K562 (cell line): Measurements from ENCODE around the gene IQCK. TPM values are rescaled to one million over a fixed set of nuclear protein-coding genes. Genes with fewer than 3 reads are reported as not detected.

Source experiments
- ATAC-seq: fragments of 200-7000 bp; cut with Tn5 transposase; 3 replicates; pipeline ENCODE4 v1.9.1; 2020; ENCODE audit warnings: moderate library complexity
- BruUV-seq: library from RNA; stranded (reverse); fragments of 400-500 nt; replicated peaks from 2 replicates; lab custom pipeline; 2021; lab: Mats Ljungman, UMichigan
- CTCF ChIA-PET: fragments of 300-600 bp; formaldehyde crosslinking; extraction: SDS; loops from one replicate; lab custom pipeline; 2021; ENCODE audit warnings: low intra/inter-chr PET ratio; lab: Yijun Ruan, JAX
- POLR2A ChIA-PET: fragments of 300-600, 350-650 bp; sonication (Branson Sonifier 250); formaldehyde crosslinking; extraction: SDS; loops from one replicate; lab custom pipeline; 2021; ENCODE audit warnings: antibody characterized with exemption, inconsistent platforms; lab: Yijun Ruan, JAX
- DNase-seq, 4 experiments: peaks; one replicate each; pipeline versions ENCODE4 v3.0.0 to v3.0.0-alpha.2; 2011 to 2018; ENCODE audit warnings: low spot score in 3 of 4, mixed read lengths in 3 of 4; ENCODE audit errors: extremely low read depth in 1 of 4
- FAIRE-seq: peaks from 2 replicates; lab custom pipeline; 2011; peaks lifted over from hg19 to GRCh38; lab: Jason Lieb, UNC
- H2AFZ ChIP-seq: 2 replicates; pipeline ENCODE4 v1.6.0; 2011; ENCODE audit warnings: low read depth, low read length, control low read depth, inconsistent platforms
- H3K27ac ChIP-seq: fragments of 200-600 bp; 3 replicates; pipeline ENCODE4 v1.8.0; 2011; ENCODE audit warnings: low read depth, mild to moderate bottlenecking, control low read depth, inconsistent platforms, low read length, moderate library complexity, mixed read lengths; ENCODE audit errors: extremely low read depth
- H3K27me3 ChIP-seq, 2 experiments: fragments of 300-600 bp in 1 of 2; 2 replicates in 1 of 2; 3 replicates in 1 of 2; pipeline versions ENCODE4 v1.6.0 to v1.8.0; 2011; ENCODE audit warnings: inconsistent platforms in 2 of 2, low read length in 2 of 2, mild to moderate bottlenecking in 1 of 2, mixed read lengths in 1 of 2, moderate library complexity in 1 of 2; ENCODE audit not compliant: control insufficient read depth in 2 of 2, insufficient read depth in 2 of 2
- H3K36me3 ChIP-seq: fragments of 300-600 bp; 3 replicates; pipeline ENCODE4 v1.8.0; 2011; ENCODE audit warnings: mild to moderate bottlenecking, low read length, inconsistent platforms; ENCODE audit not compliant: control insufficient read depth, insufficient read depth
- H3K4me1 ChIP-seq, 2 experiments: fragments of 200-600 bp in 1 of 2; replicated peaks in 1 of 2; 2 replicates in 1 of 2; 3 replicates in 1 of 2; pipeline versions ENCODE4 v1.5.1 to v1.8.0; 2011; ENCODE audit warnings: inconsistent platforms in 2 of 2, low read length in 2 of 2, mild to moderate bottlenecking in 1 of 2, mixed read lengths in 1 of 2, moderate library complexity in 1 of 2; ENCODE audit not compliant: control insufficient read depth in 2 of 2, insufficient read depth in 2 of 2
- H3K4me2 ChIP-seq: 2 replicates; pipeline ENCODE4 v1.6.1; 2011; ENCODE audit warnings: low read length, control low read depth, inconsistent platforms, mixed read lengths; ENCODE audit not compliant: insufficient read depth
- H3K4me3 ChIP-seq: fragments of 200-600 bp; sonication (generic), shearing (Covaris generic); 2 replicates; pipeline ENCODE4 v1.5.1; 2016; ENCODE audit warnings: control low read depth, inconsistent platforms
- H3K79me2 ChIP-seq: fragments of 200-600 bp; 3 replicates; pipeline ENCODE4 v1.8.0; 2011; ENCODE audit warnings: low read length, inconsistent platforms; ENCODE audit not compliant: control insufficient read depth, insufficient read depth
- H3K9ac ChIP-seq, 2 experiments: 2 replicates each; pipeline versions ENCODE4 v1.6.0 to v1.6.1; 2011; ENCODE audit warnings: low read depth in 2 of 2, low read length in 2 of 2, control low read depth in 1 of 2, inconsistent platforms in 1 of 2, mild to moderate bottlenecking in 1 of 2, mixed read lengths in 1 of 2; ENCODE audit not compliant: insufficient read depth in 1 of 2
- H3K9me1 ChIP-seq: one replicate; pipeline ENCODE4 v1.6.0; 2011; ENCODE audit warnings: inconsistent platforms, mild to moderate bottlenecking, low read length, moderate library complexity; ENCODE audit not compliant: control insufficient read depth, insufficient read depth
- H3K9me3 ChIP-seq: replicated peaks from 2 replicates; pipeline ENCODE4 v1.5.1; 2011; ENCODE audit warnings: low read depth, low read length, inconsistent platforms; ENCODE audit not compliant: control insufficient read depth, insufficient read depth
- H4K20me1 ChIP-seq: replicated peaks from 2 replicates; pipeline ENCODE4 v1.6.1; 2011; ENCODE audit warnings: low read length, inconsistent platforms, mixed read lengths; ENCODE audit not compliant: control insufficient read depth, insufficient read depth
- ASH1L ChIP-seq: fragments of 450-650 bp; IDR thresholded peaks from 2 replicates; pipeline ENCODE4 v1.6.1; 2018; ENCODE audit warnings: borderline replicate concordance, mild to moderate bottlenecking, low read depth; ENCODE audit not compliant: partially characterized antibody
- E2F6 ChIP-seq, 2 experiments: IDR thresholded peaks; 2 replicates each; pipeline ENCODE4 v1.6.1; 2011; ENCODE audit warnings: borderline replicate concordance in 1 of 2, control low read depth in 1 of 2, low read depth in 1 of 2, low read length in 1 of 2, mild to moderate bottlenecking in 1 of 2, mixed read lengths in 1 of 2, moderate library complexity in 1 of 2; ENCODE audit not compliant: insufficient read depth in 1 of 2, insufficient read length in 1 of 2, poor library complexity in 1 of 2, severe bottlenecking in 1 of 2; ENCODE audit errors: extremely low read depth in 1 of 2
- HDAC8 ChIP-seq: fragments of 450-650 bp; IDR thresholded peaks from 2 replicates; pipeline ENCODE4 v1.6.1; 2016; ENCODE audit warnings: mild to moderate bottlenecking, missing genetic modification characterization, moderate library complexity, missing compliant biosample characterization
- MEF2A ChIP-seq: IDR thresholded peaks from 2 replicates; pipeline ENCODE4 v1.6.1; 2011; ENCODE audit warnings: low read depth, mild to moderate bottlenecking, low read length, moderate library complexity; ENCODE audit not compliant: control insufficient read depth
- SREBF2 ChIP-seq: sonication (generic); formaldehyde crosslinking; IDR thresholded peaks from 2 replicates; pipeline ENCODE4 v1.4.0; 2020; ENCODE audit warnings: mild to moderate bottlenecking, missing genetic modification reagents
- SRSF7 ChIP-seq: fragments of 200-400 bp; formaldehyde crosslinking; optimal IDR thresholded peaks from 2 replicates; pipeline ENCODE3; 2017; ENCODE audit warnings: mild to moderate bottlenecking, low read depth, low read length
- TARDBP ChIP-seq: fragments of 450-650 bp; IDR thresholded peaks from 2 replicates; pipeline ENCODE4 v1.6.1; 2016
- WGBS: fragments of 100-300 bp; shearing (Covaris generic); methylation state at CpG from one replicate; pipeline ENCODE4 v1.1.6; 2016; ENCODE audit warnings: low coverage, mixed read lengths; ENCODE audit not compliant: insufficient coverage; ENCODE audit errors: missing lambda C conversion rate; 5-methylcytosine and 5-hydroxymethylcytosine counted together
- in situ Hi-C: fragments of 300-500 bp; cut with MboI; formaldehyde crosslinking; loops from 4 replicates; pipeline ENCODE4 v1.15.0; 2018; ENCODE audit warnings: inconsistent platforms, mixed read lengths
- intact Hi-C: fragments of 100-400 bp; cut with micrococcal nuclease; formaldehyde crosslinking; loops from 2 replicates; pipeline ENCODE4 v1.14.2; 2022
- polyA plus RNA-seq, 8 experiments: library from polyadenylated mRNA; depleted of rRNA in 4 of 8; stranded (reverse) in 5 of 8; unstranded in 3 of 8; fragments of >200 nt; fragmentation: Nextera tagmentation in 2 of 8; fragmentation: Illumina TruSeq in 1 of 8; extraction: Ambion mirVana in 2 of 8; extraction: Trizol in 1 of 8; gene quantifications; 2 replicates each; pipeline versions ENCODE4 v1.2.1 to v1.2.3, GENCODE V29; 2011 to 2014; ENCODE audit warnings: inconsistent platforms in 1 of 8, missing spikeins in 1 of 8
- total RNA-seq, 7 experiments: library from RNA; depleted of rRNA in 6 of 7; stranded (reverse); fragments of >200 nt in 6 of 7; fragmentation: Illumina TruSeq in 2 of 7; extraction: Trizol in 2 of 7; gene quantifications; 2 replicates each; pipeline versions ENCODE4 v1.2.1 to v1.2.3, GENCODE V29; 2011 to 2021; ENCODE audit warnings: low replicate concordance in 1 of 7

Gene IQCK
- total and polyA plus RNA-seq, 9 of the 15 experiments (the other 6 are each of a cell fraction or from before 2014, with no cell fraction given) = 5.2 to 12.2 (median 7.3) TPM

DNA sequence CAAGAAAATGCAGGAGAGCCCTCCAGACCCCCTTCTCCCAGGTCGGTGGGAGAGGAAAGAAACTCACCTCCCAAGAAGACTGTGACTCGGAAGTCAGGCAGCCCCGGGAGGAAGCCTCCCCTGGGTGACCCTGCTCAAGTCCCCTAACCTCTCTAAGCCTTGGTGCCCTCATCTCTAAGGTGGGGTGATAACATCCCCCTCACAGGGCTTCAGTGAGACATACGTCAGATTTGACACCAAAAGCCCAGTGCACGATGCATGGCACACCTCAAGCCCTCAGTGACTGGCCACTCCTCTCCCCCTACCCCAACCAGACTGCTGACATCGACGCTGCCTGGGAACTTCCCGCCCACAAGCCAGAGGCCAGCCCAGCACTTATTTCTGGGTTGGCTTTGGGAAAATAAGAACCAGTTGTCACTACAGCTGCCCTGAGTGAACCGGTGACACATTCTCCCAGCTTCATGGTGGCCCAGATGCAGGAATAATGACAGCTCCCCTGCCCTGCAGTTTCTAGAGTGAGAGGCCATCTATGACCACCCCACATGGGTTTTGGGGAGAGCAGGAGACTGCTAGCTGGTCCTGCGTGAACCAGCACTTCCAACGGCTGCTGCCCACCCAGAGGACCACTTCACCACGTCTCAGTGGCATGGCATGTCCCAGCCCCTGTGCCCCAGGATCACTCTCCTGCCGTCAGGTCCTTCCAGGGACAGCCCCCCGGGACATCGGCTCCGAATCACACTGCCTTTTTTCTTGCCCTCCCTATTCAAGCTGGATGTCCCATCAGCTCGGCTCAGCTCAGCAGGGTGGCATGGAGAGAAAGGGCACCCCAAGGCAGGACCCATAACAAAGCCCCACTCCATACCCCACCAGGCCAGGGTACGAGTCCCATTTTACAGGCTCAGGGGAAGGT is 9.5 kb upstream of the IQCK start:
- H3K27ac ChIP-seq = no peak overlapping the region
- ChIA-PET CTCF (no interaction called here), POLR2A (interaction anchor here (0.5 to 1.3 kb wide), 6 partner anchors 8 to 151 kb away, joined by 3 to 4 read pairs (median 3); partner anchors contain the start of genes IQCK and KNOP1)
- peaks cover 98% of the 10 kb centered on the region for H3K36me3 ChIP-seq
- no peak overlapping the region for H3K4me2 ChIP-seq
- H3K9me1 ChIP-seq = peaks cover 11% of the 10 kb centered on the region
- in situ Hi-C loops = no loop called here
- no peak for DNase-seq
- peaks cover 45% of the 10 kb centered on the region for H3K79me2 ChIP-seq
- peaks cover 25 to 43% of the 10 kb centered on the region in 2 experiments; a peak in 4 of 5 replicates for H3K4me1 ChIP-seq
- H3K27me3 ChIP-seq = no peaks in the 10 kb centered on the region
- H3K9me3 ChIP-seq = no peaks in the 10 kb centered on the region
- FAIRE-seq = no peak
- no peak for TF ChIP-seq SREBF2 (CRISPR knock-in tag)
- TF ChIP-seq ASH1L = no peak
- peak in 1 of 2 experiments; percentile 10 for TF ChIP-seq E2F6 (IDR thresholded peaks at IDR 0.05; ENCODE audit: borderline replicate concordance in 1 of 2, extremely low read depth in 1 of 2, insufficient read depth in 1 of 2, insufficient read length in 1 of 2, low read depth in 1 of 2, low read length in 1 of 2, poor library complexity in 1 of 2, severe bottlenecking in 1 of 2)
- TF ChIP-seq TARDBP = no peak
- no peak for TF ChIP-seq MEF2A
- TF ChIP-seq SRSF7 = no peak
- TF ChIP-seq HDAC8 (tag) = no peak
- intact Hi-C loops = no loop called here
- no peak for ATAC-seq
- WGBS = 86% methylated on average over 14 of the region's 18 CpGs
- H2AFZ ChIP-seq = no peak overlapping the region
- H4K20me1 ChIP-seq = peaks cover 34% of the 10 kb centered on the region
- H3K4me3 ChIP-seq = no peak overlapping the region
- peak overlapping the region in 1 of 2 experiments; percentile 65; a peak in 1 of 4 replicates for H3K9ac ChIP-seq
- BruUV-seq = no TSS peak
